GM08714 (cell line): ENCODE results near the gene HPS1.

Source experiments
- H3K4me3 ChIP-seq: fragments of 200-500 bp; sonication (Bioruptor generic); 2 replicates; pipeline ENCODE4 v1.5.1; 2014; ENCODE audit warnings: mild to moderate bottlenecking, low read length, inconsistent platforms
- ZNF274 ChIP-seq: IDR thresholded peaks from 2 replicates; pipeline ENCODE4 v1.6.1; 2012; ENCODE audit warnings: mild to moderate bottlenecking, low read depth, low read length

Gene HPS1

GRCh38 chr10:98456686-98457482 is 10.1 kb upstream of the HPS1 start:
- no peak overlapping the region for H3K4me3 ChIP-seq
- TF ChIP-seq ZNF274, result no peak

- TF ChIP-seq ZNF274, result no peak
- H3K4me3 ChIP-seq, result no peak overlapping the region
These were observed 9.4 kb upstream of the HPS1 start for GRCh38 chr10:98456043-98456570.

GRCh38 chr10:98453729-98454128 is 7.0 kb upstream of the HPS1 start:
- no peak overlapping the region for H3K4me3 ChIP-seq
- TF ChIP-seq ZNF274, result no peak

DNA sequence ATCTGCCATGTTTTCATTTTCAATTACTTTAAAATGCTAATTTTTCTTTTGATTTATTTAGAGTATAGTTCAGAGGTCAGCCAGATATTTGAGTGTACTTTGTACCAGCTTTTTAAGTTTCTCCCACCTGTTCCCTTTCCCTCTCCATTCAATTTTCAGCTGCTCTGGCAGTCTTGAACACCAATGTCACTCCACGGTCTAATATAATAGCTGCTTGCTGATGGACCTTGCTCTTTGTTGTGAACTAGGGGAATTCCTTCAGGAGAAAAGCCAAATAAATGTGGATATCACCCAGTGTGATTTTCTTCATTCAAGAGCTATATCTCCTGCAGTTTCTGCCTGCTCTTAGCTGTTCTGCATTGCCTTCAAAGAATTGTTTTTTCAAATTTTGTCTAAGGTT is 3.9 kb upstream of the HPS1 start:
- H3K4me3 ChIP-seq, result no peak overlapping the region
- no peak for TF ChIP-seq ZNF274

DNA sequence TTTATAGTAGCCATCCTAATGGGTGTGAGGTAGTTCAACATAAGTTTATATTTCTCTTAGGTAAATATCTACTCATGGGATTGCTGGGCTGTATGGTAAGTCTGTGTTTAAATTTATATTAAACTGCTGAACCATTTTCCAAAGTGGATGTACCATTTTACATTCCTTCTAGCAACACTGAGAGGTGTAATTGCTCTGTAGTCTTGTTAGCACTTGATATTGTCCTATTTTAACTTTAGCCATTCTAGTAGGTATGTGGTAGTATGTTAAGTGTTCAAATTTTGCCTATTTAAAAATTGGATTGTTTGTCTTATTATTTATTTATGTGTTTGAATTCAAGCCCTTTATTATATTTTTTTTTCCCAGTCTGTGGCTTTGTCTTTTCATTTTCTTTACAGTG is 2.6 kb upstream of the HPS1 start:
- TF ChIP-seq ZNF274, result no peak
- H3K4me3 ChIP-seq, result no peak overlapping the region

DNA sequence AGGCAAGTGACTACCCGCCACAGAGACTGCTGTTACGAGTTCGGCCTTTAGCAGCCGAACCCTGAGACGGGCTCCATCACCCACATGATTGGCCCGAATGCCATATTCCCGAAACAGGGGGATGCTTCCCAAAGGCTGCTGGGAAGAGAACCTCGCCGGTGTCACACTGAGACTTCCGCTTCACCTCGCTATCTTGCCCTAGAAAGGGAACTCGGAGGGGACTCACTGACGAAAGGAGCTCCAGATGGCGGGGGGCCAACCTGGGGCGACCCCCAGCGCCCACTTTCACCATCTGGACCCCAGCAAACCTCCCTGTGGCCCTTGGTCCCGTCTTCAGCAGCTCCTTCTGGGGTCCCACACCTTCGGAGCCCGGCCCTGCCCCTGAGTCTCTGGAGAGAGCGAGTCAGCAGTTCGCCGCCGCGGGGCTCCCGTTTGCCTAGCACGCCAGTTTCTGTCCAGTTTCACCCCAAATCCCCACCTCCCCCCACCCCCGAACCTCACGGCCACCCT is 529 bp downstream of the HPS1 start:
- peak overlapping the region; percentile 75 for H3K4me3 ChIP-seq

DNA sequence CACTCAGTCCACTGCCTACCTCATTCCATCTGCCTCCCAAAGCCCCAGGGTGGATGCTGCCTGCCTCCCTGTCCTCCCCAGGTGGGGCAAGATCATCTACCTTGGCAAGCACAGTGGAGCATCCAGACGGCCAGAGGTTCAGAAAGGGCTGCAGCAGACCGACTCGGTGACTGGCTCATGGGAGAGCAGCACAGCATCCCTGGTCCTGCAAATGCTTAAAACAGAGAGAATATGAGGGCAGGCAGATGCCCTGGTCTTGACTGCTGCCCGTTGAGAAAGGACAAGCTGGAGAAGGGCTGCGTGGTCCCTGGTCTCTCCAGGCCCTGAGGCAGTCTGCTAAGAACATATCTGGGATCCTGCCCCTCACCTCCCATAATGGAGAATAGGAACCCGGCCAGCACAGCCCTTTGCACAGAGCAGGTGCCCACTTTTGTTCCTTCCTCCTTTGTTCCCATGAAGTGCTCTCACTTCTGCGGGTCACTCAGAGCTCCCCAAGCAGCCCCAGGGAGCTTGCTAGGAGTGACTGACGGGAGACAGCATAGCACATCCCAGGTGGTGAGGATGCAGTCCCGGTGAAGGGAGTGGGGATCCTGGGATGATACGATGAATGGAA is 1.4 kb downstream of the HPS1 start:
- H3K4me3 ChIP-seq, result peak overlapping the region; percentile 75; the same call in 1 of the 2 replicates
- no peak for TF ChIP-seq ZNF274

More for the DNA sequence above, 529 bp downstream of the HPS1 start:
- no peak for TF ChIP-seq ZNF274

GRCh38 chr10:98444314-98445006 is 2.3 kb downstream of the HPS1 start:
- H3K4me3 ChIP-seq, result no peak overlapping the region
- no peak for TF ChIP-seq ZNF274

GRCh38 chr10:98438715-98439114 is 8.0 kb downstream of the HPS1 start:
- H3K4me3 ChIP-seq, result no peak overlapping the region
- no peak for TF ChIP-seq ZNF274

DNA sequence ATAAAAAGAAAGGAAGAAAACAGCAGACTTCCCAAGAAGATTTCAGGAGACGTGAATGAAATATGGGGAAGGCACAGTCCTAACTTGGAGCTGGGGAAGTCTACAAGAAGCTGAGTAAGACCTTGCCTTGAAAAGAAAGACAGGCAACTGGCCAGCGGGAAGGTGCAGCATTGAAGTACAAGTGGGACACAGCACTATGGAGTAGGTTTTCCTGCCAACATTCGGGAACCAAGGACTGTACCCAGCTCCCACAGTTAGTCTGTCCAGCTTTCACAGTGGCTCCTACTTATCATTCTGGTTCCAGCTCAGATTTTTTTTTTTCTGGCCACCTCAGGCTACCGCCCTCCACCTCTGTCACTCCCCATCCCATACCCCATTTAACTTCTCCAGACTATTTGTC is 10.0 kb downstream of the HPS1 start:
- H3K4me3 ChIP-seq, result no peak overlapping the region
- no peak for TF ChIP-seq ZNF274

- H3K4me3 ChIP-seq, result no peak overlapping the region
- TF ChIP-seq ZNF274, result no peak
These were observed 11.6 kb downstream of the HPS1 start for GRCh38 chr10:98435178-98435577.

- TF ChIP-seq ZNF274, result no peak
- no peak overlapping the region for H3K4me3 ChIP-seq
These were observed 12.6 kb downstream of the HPS1 start for GRCh38 chr10:98433881-98434732.

GRCh38 chr10:98433371-98433770 is 13.4 kb downstream of the HPS1 start:
- H3K4me3 ChIP-seq, result no peak overlapping the region
- TF ChIP-seq ZNF274, result no peak

DNA sequence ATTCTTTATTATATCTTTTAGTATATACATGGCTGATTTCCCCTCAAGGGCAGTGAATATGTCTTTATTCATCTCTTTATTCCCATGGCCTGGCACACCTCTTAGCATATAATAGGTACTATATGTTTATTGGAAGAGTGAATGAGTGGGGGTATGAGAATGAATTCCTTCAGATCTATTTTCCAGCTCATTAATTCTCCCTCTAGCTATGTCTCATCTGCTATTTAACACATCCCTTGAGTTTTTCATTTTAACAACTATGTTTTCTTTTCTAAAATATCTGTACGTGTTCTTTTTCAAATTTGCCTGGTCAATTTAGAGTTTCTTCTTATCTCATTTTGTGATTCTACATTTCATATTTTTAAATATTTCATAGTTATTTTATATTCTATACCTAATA is 14.4 kb downstream of the HPS1 start:
- no peak for TF ChIP-seq ZNF274
- H3K4me3 ChIP-seq, result no peak overlapping the region
